Stimulated activated memory B cell treated with anti-CD40 and anti-IgM and Interleukin-4, amounts not matched to agents 10 μg/mL and 1 μg/mL and 100 μg/mL, for 72 hours (primary cell): ENCODE data around the gene RETN.
"Not testable (repeated sequence)": the region's sequence is repeated elsewhere in the genome, so short reads cannot be mapped to it uniquely, and the experiment has no call there.

Source experiments
- ATAC-seq: fragments of 150-1000 bp; cut with Tn5 transposase; 2 replicates; pipeline ENCODE4 v1.10.0; 2021
- H3K27ac Mint-ChIP-seq: one replicate; pipeline ENCODE4 v1.8.0; 2022; ENCODE audit warnings: mild to moderate bottlenecking, mixed read lengths
- H3K27me3 Mint-ChIP-seq: one replicate; pipeline ENCODE4 v1.8.0; 2022; ENCODE audit warnings: mixed read lengths
- H3K36me3 Mint-ChIP-seq: one replicate; pipeline ENCODE4 v1.8.0; 2022; ENCODE audit warnings: mixed read lengths
- H3K4me1 Mint-ChIP-seq: one replicate; pipeline ENCODE4 v1.8.0; 2022; ENCODE audit warnings: mixed read lengths
- H3K4me3 Mint-ChIP-seq: one replicate; pipeline ENCODE4 v1.8.0; 2022; ENCODE audit warnings: mild to moderate bottlenecking, moderate library complexity, mixed read lengths
- H3K9me3 Mint-ChIP-seq: one replicate; pipeline ENCODE4 v1.8.0; 2022; ENCODE audit warnings: mixed read lengths

Gene RETN

DNA sequence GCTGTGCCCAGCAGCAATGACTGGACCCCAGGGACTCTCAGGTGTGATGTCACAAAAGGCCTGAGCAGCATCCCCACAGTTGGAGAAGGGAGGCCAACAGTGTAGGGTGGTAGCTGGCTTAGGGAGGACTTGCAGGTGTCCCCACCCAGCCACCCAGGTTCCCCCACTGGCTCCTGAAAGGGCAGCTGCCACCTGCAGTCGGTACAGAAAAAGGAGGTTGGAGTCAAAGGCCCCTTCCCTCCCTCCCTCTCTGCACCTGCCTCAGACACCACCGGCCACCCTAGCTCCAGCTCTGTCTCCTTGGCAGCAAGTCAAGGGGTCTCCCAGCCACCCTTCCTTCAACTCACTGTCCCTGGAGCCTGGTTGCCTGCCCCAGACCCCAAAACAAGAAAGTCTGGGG lies 35.2 kb upstream of the RETN start, which contains the start of gene PCP2:
TSS of gene PCP2 (minus strand) at position 22 of the 400 bp plus-strand sequence. CDS start 262 bp downstream, outside the sequence.
- H3K27me3 Mint-ChIP-seq, result no peaks in the 10 kb centered on the region
- no peak within 1 kb of the TSS for H3K4me3 Mint-ChIP-seq
- H3K27ac Mint-ChIP-seq, result no peak within 1 kb of the TSS
- H3K9me3 Mint-ChIP-seq, result no peaks in the 10 kb centered on the region
- peaks cover 67% of the 10 kb centered on the region for H3K4me1 Mint-ChIP-seq
- peaks cover 26% of the 10 kb centered on the region for H3K36me3 Mint-ChIP-seq
- no peak for ATAC-seq

DNA sequence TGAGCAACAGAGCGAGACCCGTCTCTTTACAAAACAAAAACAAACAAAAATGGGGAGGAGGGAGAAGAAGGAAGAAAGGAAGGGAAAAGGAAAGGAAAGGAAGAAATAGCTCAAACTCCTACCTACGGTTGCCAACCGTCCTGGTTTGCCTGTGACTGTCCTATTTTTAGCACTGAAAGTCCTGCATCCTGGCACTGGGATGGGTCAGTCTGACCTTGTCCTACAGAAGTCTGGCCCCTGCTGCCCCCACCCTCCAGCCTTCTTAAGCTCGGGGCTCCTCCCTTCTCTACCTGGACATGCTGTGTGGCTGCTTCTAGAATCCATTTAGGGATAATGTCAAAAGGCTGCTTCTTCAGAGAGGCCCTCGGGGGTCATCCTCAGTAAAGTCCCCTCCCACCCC lies 33.2 kb upstream of the RETN start:
- no peak for ATAC-seq
- H3K4me3 Mint-ChIP-seq, result peak overlapping the region; percentile 91
- H3K27me3 Mint-ChIP-seq, result no peaks in the 10 kb centered on the region
- H3K4me1 Mint-ChIP-seq, result peaks cover 65% of the 10 kb centered on the region
- H3K9me3 Mint-ChIP-seq, result peaks cover 4% of the 10 kb centered on the region
- H3K36me3 Mint-ChIP-seq, result peaks cover 33% of the 10 kb centered on the region
- H3K27ac Mint-ChIP-seq, result peak overlapping the region; percentile 97

DNA sequence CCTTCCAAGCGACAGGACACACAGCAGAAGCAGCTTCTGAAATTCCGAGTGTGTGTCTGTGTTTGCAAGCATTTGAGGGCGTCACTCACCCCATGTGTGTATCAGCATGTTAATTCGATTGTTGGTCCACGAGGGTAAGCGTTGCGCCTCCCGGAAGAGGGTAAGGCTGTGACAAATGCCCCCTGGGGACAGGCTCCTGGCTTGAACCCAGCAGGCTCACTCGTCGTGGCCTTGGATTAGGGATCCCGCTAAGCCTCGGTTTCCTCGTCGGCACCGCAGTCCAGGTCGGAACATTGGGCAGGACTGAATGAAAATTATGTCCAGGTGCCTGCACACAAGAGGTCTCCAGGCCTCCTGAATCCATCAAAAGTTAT lies 32.5 kb upstream of the RETN start:
- H3K9me3 Mint-ChIP-seq, result peaks cover 4% of the 10 kb centered on the region
- peak overlapping the region; percentile 91 for H3K4me3 Mint-ChIP-seq
- H3K4me1 Mint-ChIP-seq, result peaks cover 59% of the 10 kb centered on the region
- H3K27ac Mint-ChIP-seq, result peak overlapping the region; percentile 97
- H3K36me3 Mint-ChIP-seq, result peaks cover 33% of the 10 kb centered on the region
- ATAC-seq, result no peak
- no peaks in the 10 kb centered on the region for H3K27me3 Mint-ChIP-seq

DNA sequence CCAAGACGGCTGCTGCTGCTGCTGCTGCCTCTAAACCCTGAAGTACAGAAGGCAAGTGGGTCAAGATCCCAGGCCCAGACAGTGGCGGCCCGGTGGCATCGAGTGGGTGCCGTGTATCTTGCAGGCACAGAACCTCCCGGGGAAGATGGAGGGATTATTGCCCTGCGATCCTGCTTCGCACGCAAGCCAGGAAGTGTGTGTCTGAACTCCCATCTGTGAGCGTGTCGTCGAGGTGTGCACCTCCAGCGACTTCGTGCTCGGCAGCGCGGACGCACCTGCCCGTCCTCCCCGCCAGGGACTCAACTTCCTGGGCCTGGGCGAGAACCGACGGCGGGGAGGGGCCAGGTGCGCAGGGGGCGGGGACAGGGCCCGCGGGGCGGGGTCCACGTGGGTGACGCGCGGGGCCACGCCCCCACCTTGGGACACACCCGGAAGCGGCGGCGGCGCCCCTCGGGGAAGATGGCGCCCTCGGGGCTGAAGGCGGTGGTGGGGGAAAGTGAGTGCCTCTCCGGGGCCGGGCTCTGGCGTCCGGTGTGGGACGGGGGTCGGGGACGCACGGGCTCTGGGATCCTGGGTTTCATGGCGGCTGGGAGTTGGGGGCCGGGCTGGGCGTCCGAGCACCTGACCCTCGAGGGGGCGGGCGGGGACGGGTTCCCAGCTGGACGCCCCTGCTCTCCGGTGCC lies 32.0 kb upstream of the RETN start, which contains the start of gene STXBP2:
TSS of gene STXBP2 (plus strand) at position 420 of the 683 bp plus-strand sequence. CDS start at position 460, 40 bp downstream.
- Mint-ChIP-seq H3K27ac (peak within 1 kb of the TSS; percentile 97), H3K4me3 (peak within 1 kb of the TSS; percentile 91), H3K9me3 (peaks cover 4% of the 10 kb centered on the region), H3K36me3 (peaks cover 35% of the 10 kb centered on the region), H3K27me3 (no peaks in the 10 kb centered on the region), H3K4me1 (peaks cover 55% of the 10 kb centered on the region)
- ATAC-seq, result peak; percentile 96

- ATAC-seq, result peak; percentile 1
- peak overlapping the region; percentile 97 for H3K27ac Mint-ChIP-seq
- no peaks in the 10 kb centered on the region for H3K27me3 Mint-ChIP-seq
- peaks cover 35% of the 10 kb centered on the region for H3K36me3 Mint-ChIP-seq
- peaks cover 4% of the 10 kb centered on the region for H3K9me3 Mint-ChIP-seq
- H3K4me3 Mint-ChIP-seq, result peak overlapping the region; percentile 91
- peaks cover 57% of the 10 kb centered on the region for H3K4me1 Mint-ChIP-seq
Measured at GRCh38 chr19:7637374-7638256, 31.2 kb upstream of the RETN start.

DNA sequence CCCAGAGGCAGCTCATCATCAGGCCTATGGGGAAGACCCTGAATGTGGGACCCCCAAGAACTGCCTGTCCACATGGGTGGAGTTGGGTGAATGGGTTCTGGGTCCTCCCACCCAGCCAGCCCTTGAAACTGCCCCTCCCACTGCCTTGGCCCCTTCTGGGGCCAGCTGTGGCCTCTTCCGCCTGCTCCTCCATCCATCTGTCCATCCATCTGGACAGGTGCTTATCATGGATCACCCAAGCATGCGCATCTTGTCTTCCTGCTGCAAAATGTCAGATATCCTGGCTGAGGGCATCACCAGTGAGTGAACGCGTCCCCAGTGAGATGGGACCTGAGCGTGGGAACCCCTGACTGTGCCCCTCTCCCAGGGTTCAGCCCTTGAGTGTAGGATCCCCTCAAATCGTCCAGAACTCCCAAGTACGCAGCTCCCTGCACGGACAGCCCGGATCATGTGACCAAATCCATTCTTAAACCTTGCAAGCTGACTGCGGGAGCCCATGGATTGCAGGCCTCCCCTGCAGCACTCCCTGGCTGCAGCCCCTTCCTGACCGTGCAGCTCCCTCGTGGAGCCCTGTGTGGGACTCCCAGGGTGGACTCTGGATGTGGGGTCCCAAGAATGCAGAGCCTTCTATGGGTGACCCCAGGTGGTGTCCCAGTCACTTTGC lies 29.9 kb upstream of the RETN start:
- peaks cover 43% of the 10 kb centered on the region for H3K36me3 Mint-ChIP-seq
- H3K4me3 Mint-ChIP-seq, result no peak overlapping the region
- no peak overlapping the region for H3K27ac Mint-ChIP-seq
- ATAC-seq, result no peak
- no peaks in the 10 kb centered on the region for H3K27me3 Mint-ChIP-seq
- H3K9me3 Mint-ChIP-seq, result peaks cover 4% of the 10 kb centered on the region
- H3K4me1 Mint-ChIP-seq, result peaks cover 55% of the 10 kb centered on the region

GRCh38 chr19:7639863-7640348 lies 28.9 kb upstream of the RETN start:
- no peaks in the 10 kb centered on the region for H3K27me3 Mint-ChIP-seq
- no peak for ATAC-seq
- H3K27ac Mint-ChIP-seq, result no peak overlapping the region
- H3K36me3 Mint-ChIP-seq, result peaks cover 52% of the 10 kb centered on the region
- H3K9me3 Mint-ChIP-seq, result peaks cover 4% of the 10 kb centered on the region
- no peak overlapping the region for H3K4me3 Mint-ChIP-seq
- H3K4me1 Mint-ChIP-seq, result peaks cover 52% of the 10 kb centered on the region

DNA sequence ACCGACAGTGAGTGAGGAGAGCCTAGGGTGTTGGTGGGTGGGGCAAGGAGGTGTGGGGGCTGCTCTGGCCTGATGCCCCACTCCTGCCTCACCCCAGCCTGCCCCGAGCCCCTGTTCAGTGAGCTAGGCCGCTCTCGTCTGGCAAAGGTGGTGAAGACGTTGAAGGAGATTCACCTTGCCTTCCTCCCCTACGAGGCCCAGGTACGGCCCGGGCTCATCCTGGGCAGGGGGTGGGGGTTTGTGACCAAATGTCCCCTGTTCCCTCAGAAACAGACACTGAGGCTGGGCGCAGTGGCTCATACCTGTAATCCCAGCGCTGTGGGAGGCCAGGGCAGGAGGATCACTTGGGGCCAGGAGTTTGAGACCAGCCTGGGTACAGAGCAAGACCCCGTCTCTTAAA lies 28.0 kb upstream of the RETN start:
- H3K36me3 Mint-ChIP-seq, result peaks cover 58% of the 10 kb centered on the region
- no peak for ATAC-seq
- no peak overlapping the region for H3K4me3 Mint-ChIP-seq
- no peaks in the 10 kb centered on the region for H3K27me3 Mint-ChIP-seq
- H3K9me3 Mint-ChIP-seq, result peaks cover 4% of the 10 kb centered on the region
- H3K4me1 Mint-ChIP-seq, result peaks cover 46% of the 10 kb centered on the region
- no peak overlapping the region for H3K27ac Mint-ChIP-seq

DNA sequence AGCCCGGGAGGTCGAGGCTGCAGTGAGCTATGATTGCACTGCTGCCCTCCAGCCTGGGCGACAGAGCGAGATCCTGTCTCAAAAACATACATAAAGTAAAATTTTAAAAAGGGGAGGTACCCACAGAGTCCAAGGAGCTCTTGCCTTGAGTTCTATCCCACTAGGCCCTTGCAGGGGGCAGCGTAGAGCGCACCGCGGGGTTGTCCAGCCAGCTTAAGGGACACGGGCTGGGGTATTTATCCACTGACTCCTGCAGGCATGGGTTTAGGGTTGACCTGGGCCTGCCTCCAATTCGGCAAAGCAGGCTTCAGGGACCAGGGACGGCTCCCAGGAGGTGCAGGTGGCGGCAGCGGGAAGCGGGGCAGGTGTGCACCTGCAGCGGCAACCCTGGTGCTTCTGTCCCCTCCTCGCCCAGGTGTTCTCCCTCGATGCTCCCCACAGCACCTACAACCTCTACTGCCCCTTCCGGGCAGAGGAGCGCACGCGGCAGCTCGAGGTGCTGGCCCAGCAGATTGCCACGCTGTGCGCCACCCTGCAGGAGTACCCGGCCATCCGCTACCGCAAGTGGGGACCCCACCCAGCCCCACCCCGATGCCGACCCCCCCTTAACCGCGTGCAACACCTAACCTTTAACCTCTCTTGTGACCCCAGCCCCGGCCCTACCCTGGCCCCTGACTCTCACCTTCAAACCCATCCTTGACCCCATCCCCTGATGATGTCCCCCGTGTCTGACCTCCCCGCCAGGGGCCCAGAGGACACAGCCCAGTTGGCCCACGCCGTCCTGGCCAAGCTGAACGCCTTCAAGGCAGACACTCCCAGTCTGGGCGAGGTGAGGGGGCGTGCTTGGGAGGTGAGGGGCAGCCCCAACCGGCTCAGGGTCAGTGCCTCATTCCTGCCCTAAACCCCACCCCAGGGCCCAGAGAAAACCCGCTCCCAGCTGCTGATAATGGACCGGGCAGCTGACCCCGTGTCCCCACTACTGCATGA lies 27.3 kb upstream of the RETN start:
- Mint-ChIP-seq H3K27ac (no peak overlapping the region), H3K36me3 (peaks cover 66% of the 10 kb centered on the region), H3K27me3 (no peaks in the 10 kb centered on the region), H3K4me1 (peaks cover 39% of the 10 kb centered on the region), H3K9me3 (peaks cover 4% of the 10 kb centered on the region), H3K4me3 (no peak overlapping the region)
- ATAC-seq, result no peak

- H3K4me1 Mint-ChIP-seq, result peaks cover 34% of the 10 kb centered on the region
- H3K27ac Mint-ChIP-seq, result no peak overlapping the region
- ATAC-seq, result no peak
- no peaks in the 10 kb centered on the region for H3K27me3 Mint-ChIP-seq
- peaks cover 70% of the 10 kb centered on the region for H3K36me3 Mint-ChIP-seq
- peaks cover 4% of the 10 kb centered on the region for H3K9me3 Mint-ChIP-seq
- no peak overlapping the region for H3K4me3 Mint-ChIP-seq
Measured at GRCh38 chr19:7642295-7643030, 26.4 kb upstream of the RETN start.

GRCh38 chr19:7643031-7643415 lies 25.8 kb upstream of the RETN start:
- no peak overlapping the region for H3K4me3 Mint-ChIP-seq
- peaks cover 4% of the 10 kb centered on the region for H3K9me3 Mint-ChIP-seq
- no peak overlapping the region for H3K27ac Mint-ChIP-seq
- peaks cover 75% of the 10 kb centered on the region for H3K36me3 Mint-ChIP-seq
- ATAC-seq, result no peak
- H3K4me1 Mint-ChIP-seq, result peaks cover 28% of the 10 kb centered on the region
- H3K27me3 Mint-ChIP-seq, result no peaks in the 10 kb centered on the region

GRCh38 chr19:7643629-7644549 lies 25.0 kb upstream of the RETN start:
- not testable (repeated sequence) for H3K4me3 Mint-ChIP-seq, H3K27me3 Mint-ChIP-seq, H3K27ac Mint-ChIP-seq, ATAC-seq, H3K9me3 Mint-ChIP-seq
- peaks cover 20% of the 10 kb centered on the region for H3K4me1 Mint-ChIP-seq
- H3K36me3 Mint-ChIP-seq, result peaks cover 75% of the 10 kb centered on the region

GRCh38 chr19:7644550-7644877 lies 24.3 kb upstream of the RETN start:
- peaks cover 70% of the 10 kb centered on the region for H3K36me3 Mint-ChIP-seq
- ATAC-seq, result no peak
- H3K27ac Mint-ChIP-seq, result no peak overlapping the region
- H3K4me1 Mint-ChIP-seq, result peaks cover 13% of the 10 kb centered on the region
- H3K4me3 Mint-ChIP-seq, result no peak overlapping the region
- no peaks in the 10 kb centered on the region for H3K27me3 Mint-ChIP-seq
- peaks cover 4% of the 10 kb centered on the region for H3K9me3 Mint-ChIP-seq
